ENCODE results near the gene ATG7. TPM values are rescaled to one million over a fixed set of nuclear protein-coding genes. Genes with fewer than 3 reads are reported as not detected.

Gene ATG7
- total RNA-seq, 1 donor, result 131 TPM

DNA sequence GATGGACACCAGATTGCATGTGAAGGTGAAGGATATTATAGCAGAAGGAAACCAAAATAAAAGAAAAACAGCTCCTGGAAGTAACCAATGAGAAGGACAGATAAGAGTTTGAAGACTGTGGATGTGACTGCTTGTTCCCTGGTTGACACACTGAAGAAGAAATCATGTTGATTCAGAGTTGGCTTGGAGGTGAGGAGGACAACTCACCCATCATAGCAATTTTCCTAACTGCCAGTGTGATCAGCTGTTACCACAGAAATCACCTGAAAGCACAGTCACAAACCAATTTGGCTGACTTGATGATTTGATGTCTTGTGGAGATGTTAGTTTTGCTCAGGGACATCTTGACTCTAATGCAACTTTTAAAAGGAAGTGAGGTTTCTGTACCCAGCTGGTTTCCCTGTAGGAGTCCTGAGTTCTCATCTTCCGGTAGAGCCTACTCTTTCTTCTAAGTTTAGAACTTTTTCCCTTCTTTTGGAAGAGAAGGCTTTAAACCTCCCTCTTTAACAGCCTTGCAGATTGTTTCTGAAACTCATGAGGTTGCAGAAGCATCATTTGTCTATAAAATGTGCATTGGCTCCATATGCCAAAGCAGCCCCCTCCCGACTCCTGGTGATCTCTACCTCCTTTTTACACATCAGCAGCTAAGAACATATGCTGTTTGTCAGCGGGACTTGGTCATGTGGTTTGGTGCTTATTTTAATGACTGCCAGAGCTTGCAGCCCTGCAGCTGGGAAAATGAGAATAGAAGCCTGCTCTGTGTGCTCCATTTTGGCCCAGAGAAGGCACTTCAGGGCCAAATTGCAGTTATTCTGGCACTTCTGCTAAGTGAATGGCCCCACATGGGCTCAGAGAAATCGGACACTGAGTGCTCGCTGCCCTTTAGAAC is 10.3 kb downstream of the ATG7 start:
- H3K4me3 ChIP-seq (ENCODE audit: low read depth, low read length), result no peak overlapping the region
- TF ChIP-seq, protein P1, sequence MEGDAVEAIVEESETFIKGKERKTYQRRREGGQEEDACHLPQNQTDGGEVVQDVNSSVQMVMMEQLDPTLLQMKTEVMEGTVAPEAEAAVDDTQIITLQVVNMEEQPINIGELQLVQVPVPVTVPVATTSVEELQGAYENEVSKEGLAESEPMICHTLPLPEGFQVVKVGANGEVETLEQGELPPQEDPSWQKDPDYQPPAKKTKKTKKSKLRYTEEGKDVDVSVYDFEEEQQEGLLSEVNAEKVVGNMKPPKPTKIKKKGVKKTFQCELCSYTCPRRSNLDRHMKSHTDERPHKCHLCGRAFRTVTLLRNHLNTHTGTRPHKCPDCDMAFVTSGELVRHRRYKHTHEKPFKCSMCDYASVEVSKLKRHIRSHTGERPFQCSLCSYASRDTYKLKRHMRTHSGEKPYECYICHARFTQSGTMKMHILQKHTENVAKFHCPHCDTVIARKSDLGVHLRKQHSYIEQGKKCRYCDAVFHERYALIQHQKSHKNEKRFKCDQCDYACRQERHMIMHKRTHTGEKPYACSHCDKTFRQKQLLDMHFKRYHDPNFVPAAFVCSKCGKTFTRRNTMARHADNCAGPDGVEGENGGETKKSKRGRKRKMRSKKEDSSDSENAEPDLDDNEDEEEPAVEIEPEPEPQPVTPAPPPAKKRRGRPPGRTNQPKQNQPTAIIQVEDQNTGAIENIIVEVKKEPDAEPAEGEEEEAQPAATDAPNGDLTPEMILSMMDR (IDR thresholded peaks at IDR 0.05; ENCODE audit: insufficient read depth, low read depth, low read length), result no peak
- DNase-seq (ENCODE audit: low read depth), result peak; percentile 72

- no peak for DNase-seq (ENCODE audit: low read depth)
- H3K4me3 ChIP-seq (ENCODE audit: low read depth, low read length), result no peak overlapping the region
- TF ChIP-seq, protein P1 (IDR thresholded peaks at IDR 0.05; ENCODE audit: insufficient read depth, low read depth, low read length), result no peak
These were observed 10.9 kb downstream of the ATG7 start for GRCh38 chr3:11283139-11283475.

DNA sequence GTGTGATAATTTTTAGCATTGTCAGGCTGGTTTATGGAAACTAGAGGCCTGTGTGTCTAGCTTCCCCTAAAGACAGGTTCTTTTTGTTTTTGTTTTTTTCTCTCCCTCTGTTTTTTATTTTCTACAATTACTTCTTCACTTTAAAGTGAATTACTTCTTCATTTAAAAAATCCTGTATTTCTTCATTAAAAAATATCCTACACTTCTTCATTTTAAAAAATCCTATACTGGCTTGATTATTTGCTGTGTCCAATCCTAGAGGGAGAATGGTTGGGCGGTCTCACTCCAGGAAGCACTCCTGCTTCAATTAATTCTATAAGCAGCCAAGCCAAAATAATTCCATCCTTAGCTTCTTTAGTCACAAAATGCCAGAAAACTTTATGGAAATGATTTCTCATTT is 11.8 kb downstream of the ATG7 start:
- TF ChIP-seq, protein P1 (IDR thresholded peaks at IDR 0.05; ENCODE audit: insufficient read depth, low read depth, low read length), result no peak
- no peak for DNase-seq (ENCODE audit: low read depth)
- no peak overlapping the region for H3K4me3 ChIP-seq (ENCODE audit: low read depth, low read length)

- H3K4me3 ChIP-seq (ENCODE audit: low read depth, low read length), result no peak overlapping the region
- TF ChIP-seq, protein P1 (IDR thresholded peaks at IDR 0.05; ENCODE audit: insufficient read depth, low read depth, low read length), result no peak
- no peak for DNase-seq (ENCODE audit: low read depth)
These were observed 13.3 kb downstream of the ATG7 start for GRCh38 chr3:11285471-11285870.

DNA sequence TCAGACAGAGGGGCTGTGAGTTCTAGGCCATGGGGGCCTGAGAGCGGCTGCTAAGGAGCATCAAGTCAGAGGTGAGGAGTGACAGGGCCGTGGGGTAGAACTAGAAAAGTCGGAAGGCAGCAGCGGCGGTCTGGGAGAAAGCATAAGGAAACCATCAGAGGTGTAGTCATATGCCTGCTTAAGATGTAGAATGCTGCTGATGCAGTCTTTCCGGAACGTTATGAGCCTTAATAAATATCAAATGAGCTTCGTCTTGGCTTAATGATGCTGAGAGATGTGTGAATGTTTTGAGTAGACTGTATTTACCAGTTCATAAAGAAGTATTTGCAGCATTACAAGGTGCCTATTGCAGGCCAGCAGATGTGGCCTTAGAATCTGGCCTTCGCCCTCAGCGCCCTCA is 15.2 kb downstream of the ATG7 start:
- DNase-seq (ENCODE audit: low read depth), result peak; percentile 71
- TF ChIP-seq, protein P1 (IDR thresholded peaks at IDR 0.05; ENCODE audit: insufficient read depth, low read depth, low read length), result no peak
- H3K4me3 ChIP-seq (ENCODE audit: low read depth, low read length), result no peak overlapping the region

- DNase-seq (ENCODE audit: low read depth), result peak; percentile 85
- TF ChIP-seq, protein P1 (IDR thresholded peaks at IDR 0.05; ENCODE audit: insufficient read depth, low read depth, low read length), result no peak
- H3K4me3 ChIP-seq (ENCODE audit: low read depth, low read length), result no peak overlapping the region
These were observed 15.9 kb downstream of the ATG7 start for GRCh38 chr3:11288021-11288491.

Measured in fibroblast of villous mesenchyme (primary cell).